ENCODE results near the gene EPAS1.

EPAS1 gene

GRCh38 chr2:46364797-46365457, 67.7 kb downstream of the EPAS1 start:
- DNase-seq (ENCODE audit: low read depth in 2 of 2), result no peak

DNA sequence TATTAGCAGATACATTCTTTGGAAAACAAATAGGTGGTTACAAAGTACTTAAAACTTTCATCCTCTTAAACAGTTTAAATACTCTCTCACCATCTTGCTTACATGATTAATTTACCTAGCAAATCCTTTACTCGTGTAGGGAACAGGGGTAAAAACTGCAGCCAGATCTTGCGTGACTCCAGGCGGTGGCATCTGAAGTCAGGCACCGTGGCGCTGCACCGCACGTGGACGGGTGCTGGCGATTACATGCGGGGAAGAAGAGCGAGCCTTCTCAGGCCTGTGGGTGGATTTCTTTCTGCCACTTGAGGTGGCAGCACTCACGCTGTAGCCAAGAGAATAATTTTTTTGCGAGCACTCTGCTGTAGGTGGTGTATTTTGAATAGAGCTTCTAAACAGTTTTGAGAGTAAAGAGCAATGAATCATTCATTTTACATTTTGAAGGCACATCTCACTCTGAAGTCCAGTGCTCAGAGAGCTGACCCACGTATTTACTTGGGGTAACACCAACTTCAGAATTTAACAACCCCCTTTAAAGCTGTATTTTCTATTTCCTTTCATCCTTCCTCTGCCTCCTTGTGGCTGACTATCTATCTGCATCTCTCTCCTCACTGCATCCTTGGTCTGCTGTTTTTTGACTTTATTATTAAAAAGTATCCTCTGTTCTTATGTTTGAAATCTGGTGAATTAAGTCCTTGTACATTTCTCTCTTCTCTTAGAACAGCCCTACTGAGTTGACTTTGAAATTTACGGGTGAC, 68.9 kb downstream of the EPAS1 start:
- DNase-seq (ENCODE audit: low read depth in 2 of 2), result no peak

DNA sequence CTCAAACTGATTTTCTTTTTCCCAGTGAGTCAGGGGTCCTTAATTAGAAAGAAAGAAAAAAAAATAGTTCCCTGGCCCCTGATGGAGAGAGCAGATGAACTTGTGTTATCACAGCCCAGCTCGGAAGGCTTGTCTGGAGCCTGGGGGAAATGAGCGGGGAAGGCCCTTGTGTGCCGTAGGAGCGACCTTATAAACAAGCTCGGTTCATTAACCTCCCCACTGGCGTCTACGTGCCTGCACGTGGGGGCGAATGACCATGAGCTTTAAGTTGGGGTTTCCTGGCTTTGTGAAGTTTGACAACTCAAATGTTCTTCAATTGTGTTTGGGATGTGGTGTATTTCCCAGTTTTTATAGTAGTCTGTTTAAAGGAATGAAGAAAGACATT, 69.5 kb downstream of the EPAS1 start:
- no peak for DNase-seq (ENCODE audit: low read depth in 2 of 2)

DNA sequence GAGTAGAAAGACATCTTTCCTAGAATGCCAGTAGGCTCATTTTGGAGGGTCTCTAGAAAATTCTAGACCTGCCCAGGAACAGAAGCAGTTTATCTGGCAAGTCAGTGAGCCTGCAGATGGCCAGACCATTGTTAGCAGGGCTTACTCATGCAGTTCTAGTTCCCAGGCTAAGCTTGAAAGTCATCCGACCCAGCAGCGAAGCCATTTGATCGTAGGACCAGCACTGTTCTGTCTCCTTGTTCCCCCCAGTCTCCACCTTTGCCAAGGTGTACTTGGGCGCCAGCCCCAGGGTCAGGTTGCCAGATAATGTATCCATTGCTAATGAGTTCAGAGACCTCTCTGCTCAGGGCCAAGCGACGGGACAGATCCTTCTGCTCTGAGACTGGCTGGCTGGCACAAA, 70.1 kb downstream of the EPAS1 start:
- DNase-seq (ENCODE audit: low read depth in 2 of 2), result no peak

- no peak for DNase-seq (ENCODE audit: low read depth in 2 of 2)
Measured at GRCh38 chr2:46368401-46368800, 71.2 kb downstream of the EPAS1 start.

- DNase-seq (ENCODE audit: low read depth in 2 of 2), result no peak
Measured at GRCh38 chr2:46369783-46370182, 72.6 kb downstream of the EPAS1 start.

DNA sequence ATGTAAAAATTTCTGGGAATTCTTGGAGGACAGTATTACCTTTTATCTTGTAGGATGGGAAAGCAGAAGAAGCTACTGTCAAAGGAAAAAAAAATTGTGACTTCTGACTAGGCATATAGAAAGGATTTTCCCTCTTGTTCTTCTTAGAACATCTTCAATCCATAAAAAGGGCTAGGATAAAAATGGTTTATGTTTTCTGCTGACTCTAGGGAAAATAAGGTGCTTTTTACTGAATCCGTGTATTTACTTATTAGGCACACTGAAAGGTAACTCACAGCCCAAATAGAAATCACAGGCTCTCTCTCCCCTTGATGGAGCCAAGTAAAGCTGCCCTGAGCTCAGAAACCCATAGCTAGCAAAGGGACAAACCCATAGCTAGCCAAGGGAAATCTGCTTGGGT, 74.6 kb downstream of the EPAS1 start:
- no peak for DNase-seq (ENCODE audit: low read depth in 2 of 2)

DNA sequence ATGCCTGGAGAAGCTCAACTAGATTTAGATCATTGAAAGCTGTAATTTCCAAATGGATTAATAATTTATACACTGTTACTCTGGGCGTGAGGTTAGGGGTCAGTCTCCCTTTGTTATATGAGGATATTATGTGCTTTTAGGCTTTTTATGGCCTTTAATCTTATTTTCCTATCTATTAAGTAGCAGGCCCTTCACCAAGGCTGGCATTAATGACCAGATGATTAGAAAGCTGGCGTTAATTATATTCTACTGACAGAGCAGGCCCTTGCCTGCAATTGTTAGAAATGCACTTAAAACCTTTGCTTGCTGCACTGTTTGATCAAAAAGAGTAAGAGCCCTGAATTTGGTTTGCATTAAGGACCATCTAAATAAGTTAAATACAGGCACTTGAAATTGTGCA, 75.3 kb downstream of the EPAS1 start:
- DNase-seq (ENCODE audit: low read depth in 2 of 2), result no peak

DNA sequence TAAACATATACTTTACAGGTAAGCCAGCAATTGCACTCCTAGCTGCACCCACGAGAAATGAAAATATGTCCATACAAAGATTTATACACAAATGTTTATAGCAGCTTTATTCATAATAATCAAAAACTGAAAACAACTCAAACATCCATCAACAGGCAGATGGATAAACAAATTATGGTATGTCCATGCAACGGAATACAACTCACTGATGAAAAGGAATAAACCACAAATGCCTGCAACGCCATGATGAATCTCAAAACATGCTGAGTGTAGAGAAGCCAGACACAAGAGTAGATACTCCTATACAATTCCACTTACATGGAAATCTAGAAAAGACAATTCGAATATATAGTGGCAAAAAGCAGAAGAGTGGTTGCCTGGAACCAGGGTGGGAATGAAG, 76.0 kb downstream of the EPAS1 start:
- no peak for DNase-seq (ENCODE audit: low read depth in 2 of 2)

DNA sequence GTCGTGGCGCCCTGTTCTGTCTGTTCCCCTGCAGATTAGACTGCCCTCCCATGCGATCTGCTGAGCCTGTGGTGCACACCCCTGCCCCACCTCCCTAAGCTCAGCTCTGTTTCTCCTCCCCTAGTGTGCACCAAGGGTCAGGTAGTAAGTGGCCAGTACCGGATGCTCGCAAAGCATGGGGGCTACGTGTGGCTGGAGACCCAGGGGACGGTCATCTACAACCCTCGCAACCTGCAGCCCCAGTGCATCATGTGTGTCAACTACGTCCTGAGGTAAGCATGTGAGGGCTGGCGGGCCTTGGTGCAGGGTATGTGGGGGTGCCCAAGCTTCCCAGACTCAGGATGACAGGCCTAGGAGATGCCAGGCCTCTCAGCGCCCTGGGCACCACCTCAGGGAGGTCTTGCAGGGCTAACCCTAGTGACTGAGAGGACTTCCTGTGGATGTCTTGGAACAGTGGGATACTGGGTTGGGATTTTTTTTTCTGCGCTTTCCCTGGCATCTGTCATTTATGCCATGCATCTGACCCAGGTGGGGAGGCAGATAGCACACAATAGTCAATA, 78.4 kb downstream of the EPAS1 start:
- DNase-seq (ENCODE audit: low read depth in 2 of 2), result no peak

- no peak for DNase-seq (ENCODE audit: low read depth in 2 of 2)
Measured at GRCh38 chr2:46376586-46376985, 79.4 kb downstream of the EPAS1 start.

DNA sequence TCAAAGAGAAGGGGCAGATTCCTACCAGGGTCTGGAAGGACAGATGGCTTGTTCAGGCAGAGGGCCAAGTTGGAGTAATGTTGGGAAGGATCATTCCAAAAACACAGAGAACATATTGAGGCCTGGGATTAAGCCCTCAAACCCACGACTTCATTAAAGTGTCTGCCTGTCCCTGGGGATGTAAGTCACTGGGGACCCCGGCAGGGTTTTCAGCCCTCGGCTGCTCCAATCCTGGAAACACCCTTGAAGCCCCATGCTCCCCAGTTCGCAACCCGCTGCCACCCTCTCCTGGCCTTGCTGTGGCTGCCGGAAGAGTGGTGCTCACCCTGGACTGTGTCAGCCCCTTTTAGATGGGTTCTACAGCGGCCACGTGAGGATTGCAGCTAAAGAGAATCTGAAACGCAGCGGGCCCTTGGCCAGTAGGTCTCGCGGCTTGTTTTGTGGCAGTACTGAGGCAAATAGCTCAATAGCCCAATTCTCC, 79.9 kb downstream of the EPAS1 start:
- no peak for DNase-seq (ENCODE audit: low read depth in 2 of 2)

- DNase-seq (ENCODE audit: low read depth in 2 of 2), result no peak
Measured at GRCh38 chr2:46377666-46378560, 80.7 kb downstream of the EPAS1 start.

GRCh38 chr2:46378616-46379015, 81.4 kb downstream of the EPAS1 start:
- no peak for DNase-seq (ENCODE audit: low read depth in 2 of 2)

- no peak for DNase-seq (ENCODE audit: low read depth in 2 of 2)
Measured at GRCh38 chr2:46379213-46380037, 82.2 kb downstream of the EPAS1 start.

- no peak for DNase-seq (ENCODE audit: low read depth in 2 of 2)
Measured at GRCh38 chr2:46380038-46380940, 83.1 kb downstream of the EPAS1 start.

DNA sequence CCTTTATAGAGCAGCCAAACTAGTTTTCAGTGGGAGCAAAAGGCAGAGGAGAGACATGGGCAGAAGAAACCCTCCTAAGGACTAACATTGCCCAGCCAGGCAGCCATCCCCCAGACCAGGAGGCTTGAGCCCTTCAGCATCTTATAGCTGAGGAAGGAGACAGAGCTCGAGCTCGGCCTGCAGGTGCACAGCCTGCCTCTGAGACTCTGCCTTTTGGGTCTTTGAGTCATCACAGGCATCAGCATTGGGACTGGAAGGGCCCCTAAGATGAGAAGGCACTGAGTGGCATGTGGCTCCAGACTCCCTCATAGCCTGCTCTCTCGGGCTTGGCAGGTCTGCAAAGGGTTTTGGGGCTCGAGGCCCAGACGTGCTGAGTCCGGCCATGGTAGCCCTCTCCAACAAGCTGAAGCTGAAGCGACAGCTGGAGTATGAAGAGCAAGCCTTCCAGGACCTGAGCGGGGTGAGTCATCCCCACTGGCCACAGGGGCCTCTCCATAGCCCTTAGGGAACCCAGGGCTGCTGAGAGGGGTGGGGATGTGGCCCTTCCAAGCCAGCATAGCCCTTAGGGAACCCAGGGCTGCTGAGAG, 84.1 kb downstream of the EPAS1 start:
- DNase-seq (ENCODE audit: low read depth in 2 of 2), result no peak

DNA sequence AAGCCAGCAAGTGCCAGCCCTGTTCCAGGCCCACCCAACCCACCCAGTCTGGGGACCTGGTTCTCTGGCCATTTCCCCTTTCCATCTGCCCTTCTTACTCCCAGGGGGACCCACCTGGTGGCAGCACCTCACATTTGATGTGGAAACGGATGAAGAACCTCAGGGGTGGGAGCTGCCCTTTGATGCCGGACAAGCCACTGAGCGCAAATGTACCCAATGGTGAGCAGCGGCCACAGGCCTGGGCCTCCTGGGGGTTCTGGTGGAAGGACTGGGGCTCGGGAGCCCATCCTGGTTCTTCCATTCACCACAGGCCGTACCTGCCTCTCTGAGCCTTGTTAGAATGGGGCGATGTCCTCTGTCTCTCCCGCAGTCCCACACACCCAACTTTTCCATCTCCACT, 84.7 kb downstream of the EPAS1 start:
- no peak for DNase-seq (ENCODE audit: low read depth in 2 of 2)

GRCh38 chr2:46382331-46383112, 85.3 kb downstream of the EPAS1 start:
- no peak for DNase-seq (ENCODE audit: low read depth in 2 of 2)
